HepG2 (cell line): Measurements from ENCODE around the gene ZNF142.

Experiments
- RELA ChIP-seq: sonication (generic); formaldehyde crosslinking; IDR thresholded peaks from 2 replicates; pipeline ENCODE4 v1.4.0; 2020; ENCODE audit warnings: missing genetic modification reagents
- SP140L ChIP-seq: sonication (generic); formaldehyde crosslinking; IDR thresholded peaks from 2 replicates; pipeline ENCODE4 v1.4.0; 2020; ENCODE audit warnings: missing genetic modification reagents, borderline replicate concordance
- TOPORS ChIP-seq: sonication (generic); formaldehyde crosslinking; IDR thresholded peaks from 2 replicates; pipeline ENCODE4 v1.8.0; 2023; ENCODE audit warnings: mild to moderate bottlenecking, missing genetic modification reagents
- TF ChIP-seq, protein P1 (sequence below): sonication (generic); formaldehyde crosslinking; IDR thresholded peaks from 2 replicates; pipeline ENCODE4 v1.5.0; 2020; ENCODE audit warnings: mild to moderate bottlenecking, missing genetic modification reagents, moderate library complexity

DNA sequence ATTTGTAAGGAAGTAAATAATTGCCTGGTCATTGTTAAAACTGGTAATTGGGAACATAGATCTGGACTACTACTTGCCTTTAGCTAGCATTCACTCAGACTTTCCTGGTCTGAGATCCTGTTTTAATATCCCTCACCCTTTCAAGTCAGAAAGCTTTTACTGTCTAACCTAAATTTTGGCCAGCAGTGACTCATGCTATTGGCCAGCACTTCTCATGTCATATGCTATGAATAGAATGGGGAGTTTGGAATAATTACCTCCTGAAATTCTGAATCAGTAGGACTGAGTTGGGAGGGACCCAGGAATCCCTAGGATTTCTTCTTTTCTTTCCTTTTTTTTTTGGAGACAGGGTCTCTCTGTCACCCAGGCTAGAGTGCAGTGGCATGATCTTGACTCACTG is 31.8 kb upstream of the ZNF142 start:
- TF ChIP-seq RELA (CRISPR knock-in tag) (no peak), TOPORS (no peak), SP140L (CRISPR knock-in tag) (no peak)
- TF ChIP-seq, protein P1, sequence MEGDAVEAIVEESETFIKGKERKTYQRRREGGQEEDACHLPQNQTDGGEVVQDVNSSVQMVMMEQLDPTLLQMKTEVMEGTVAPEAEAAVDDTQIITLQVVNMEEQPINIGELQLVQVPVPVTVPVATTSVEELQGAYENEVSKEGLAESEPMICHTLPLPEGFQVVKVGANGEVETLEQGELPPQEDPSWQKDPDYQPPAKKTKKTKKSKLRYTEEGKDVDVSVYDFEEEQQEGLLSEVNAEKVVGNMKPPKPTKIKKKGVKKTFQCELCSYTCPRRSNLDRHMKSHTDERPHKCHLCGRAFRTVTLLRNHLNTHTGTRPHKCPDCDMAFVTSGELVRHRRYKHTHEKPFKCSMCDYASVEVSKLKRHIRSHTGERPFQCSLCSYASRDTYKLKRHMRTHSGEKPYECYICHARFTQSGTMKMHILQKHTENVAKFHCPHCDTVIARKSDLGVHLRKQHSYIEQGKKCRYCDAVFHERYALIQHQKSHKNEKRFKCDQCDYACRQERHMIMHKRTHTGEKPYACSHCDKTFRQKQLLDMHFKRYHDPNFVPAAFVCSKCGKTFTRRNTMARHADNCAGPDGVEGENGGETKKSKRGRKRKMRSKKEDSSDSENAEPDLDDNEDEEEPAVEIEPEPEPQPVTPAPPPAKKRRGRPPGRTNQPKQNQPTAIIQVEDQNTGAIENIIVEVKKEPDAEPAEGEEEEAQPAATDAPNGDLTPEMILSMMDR, result no peak
